Measurements from ENCODE around the gene CENPF.

The CENPF gene

DNA sequence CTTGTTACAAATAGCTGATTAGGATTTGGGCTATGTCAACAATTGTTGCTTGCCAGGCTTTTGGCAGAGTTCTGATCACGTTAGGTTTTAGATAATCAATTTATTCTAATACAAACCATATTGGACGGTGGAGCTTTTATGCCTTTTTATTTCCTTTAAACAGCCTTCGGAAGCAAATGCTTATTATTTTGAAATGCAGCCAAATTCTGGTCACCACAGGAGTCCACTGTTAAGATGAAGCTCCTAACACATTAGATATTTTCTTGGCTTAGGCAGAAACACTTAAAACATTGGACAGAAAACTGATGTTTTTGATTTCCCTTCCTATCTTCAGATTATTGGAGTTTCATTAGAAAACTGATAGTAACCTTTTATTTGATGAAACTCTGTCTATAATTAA is 82.9 kb downstream of the CENPF start:
- DNase-seq (ENCODE audit: low read depth, low spot score): peak; percentile 60
- TF ChIP-seq, protein P1, sequence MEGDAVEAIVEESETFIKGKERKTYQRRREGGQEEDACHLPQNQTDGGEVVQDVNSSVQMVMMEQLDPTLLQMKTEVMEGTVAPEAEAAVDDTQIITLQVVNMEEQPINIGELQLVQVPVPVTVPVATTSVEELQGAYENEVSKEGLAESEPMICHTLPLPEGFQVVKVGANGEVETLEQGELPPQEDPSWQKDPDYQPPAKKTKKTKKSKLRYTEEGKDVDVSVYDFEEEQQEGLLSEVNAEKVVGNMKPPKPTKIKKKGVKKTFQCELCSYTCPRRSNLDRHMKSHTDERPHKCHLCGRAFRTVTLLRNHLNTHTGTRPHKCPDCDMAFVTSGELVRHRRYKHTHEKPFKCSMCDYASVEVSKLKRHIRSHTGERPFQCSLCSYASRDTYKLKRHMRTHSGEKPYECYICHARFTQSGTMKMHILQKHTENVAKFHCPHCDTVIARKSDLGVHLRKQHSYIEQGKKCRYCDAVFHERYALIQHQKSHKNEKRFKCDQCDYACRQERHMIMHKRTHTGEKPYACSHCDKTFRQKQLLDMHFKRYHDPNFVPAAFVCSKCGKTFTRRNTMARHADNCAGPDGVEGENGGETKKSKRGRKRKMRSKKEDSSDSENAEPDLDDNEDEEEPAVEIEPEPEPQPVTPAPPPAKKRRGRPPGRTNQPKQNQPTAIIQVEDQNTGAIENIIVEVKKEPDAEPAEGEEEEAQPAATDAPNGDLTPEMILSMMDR (IDR thresholded peaks at IDR 0.05; ENCODE audit: low read depth, low read length): no peak
- in situ Hi-C loops (cut with HindIII; ENCODE audit: low sequenced_read_pairs): no loop called here
- H3K4me3 ChIP-seq (ENCODE audit: low read depth, low read length): no peak overlapping the region

- H3K4me3 ChIP-seq (ENCODE audit: low read depth, low read length): no peak overlapping the region
- in situ Hi-C loops (cut with HindIII; ENCODE audit: low sequenced_read_pairs): no loop called here
- no peak for DNase-seq (ENCODE audit: low read depth, low spot score)
- TF ChIP-seq, protein P1 (IDR thresholded peaks at IDR 0.05; ENCODE audit: low read depth, low read length): no peak
These were observed 83.5 kb downstream of the CENPF start for GRCh38 chr1:214686497-214686896.

GRCh38 chr1:214688891-214689290 is 85.9 kb downstream of the CENPF start:
- no peak for DNase-seq (ENCODE audit: low read depth, low spot score)
- no peak overlapping the region for H3K4me3 ChIP-seq (ENCODE audit: low read depth, low read length)
- in situ Hi-C loops (cut with HindIII; ENCODE audit: low sequenced_read_pairs): no loop called here
- TF ChIP-seq, protein P1 (IDR thresholded peaks at IDR 0.05; ENCODE audit: low read depth, low read length): no peak

DNA sequence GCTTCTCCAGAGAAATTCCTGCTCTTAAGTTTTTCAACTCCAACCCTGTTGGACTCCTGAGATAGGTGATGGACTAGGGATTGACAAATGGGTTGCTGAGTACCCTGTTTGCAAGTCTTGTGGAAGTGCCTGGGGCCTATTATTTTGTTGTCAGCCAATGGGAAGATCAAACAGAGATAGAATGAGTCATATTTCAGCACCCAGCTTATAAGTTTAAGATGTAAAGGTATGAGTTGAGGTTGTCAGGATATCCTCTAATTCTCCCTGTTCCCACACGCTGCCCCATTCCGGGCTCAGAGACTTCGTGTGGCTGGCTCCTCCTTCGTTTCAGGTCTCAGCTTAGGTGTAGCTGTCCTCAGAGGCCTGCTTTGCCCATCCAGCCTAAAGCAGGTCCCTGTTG is 91.8 kb downstream of the CENPF start:
- in situ Hi-C loops (cut with HindIII; ENCODE audit: low sequenced_read_pairs): no loop called here
- TF ChIP-seq, protein P1 (IDR thresholded peaks at IDR 0.05; ENCODE audit: low read depth, low read length): no peak

DNA sequence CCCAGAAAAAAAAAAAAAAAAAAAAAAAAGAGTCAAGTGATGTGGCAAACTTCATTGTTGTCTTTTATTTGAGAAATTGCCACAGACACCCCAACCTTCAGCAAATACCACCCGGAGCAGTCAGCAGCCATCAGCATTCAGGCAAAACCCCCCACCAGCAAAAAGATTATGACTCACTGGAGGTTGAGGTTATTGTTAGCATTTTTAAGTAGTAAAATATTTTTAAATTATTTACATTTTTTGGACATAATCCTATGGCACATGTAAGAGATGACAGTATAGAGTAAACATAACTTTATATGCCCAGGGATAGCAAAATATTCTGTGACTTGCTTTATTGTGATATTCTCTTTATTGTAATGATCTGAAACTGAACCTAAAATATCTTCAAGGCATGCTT is 95.6 kb downstream of the CENPF start:
- H3K4me3 ChIP-seq (ENCODE audit: low read depth, low read length): no peak overlapping the region
- DNase-seq (ENCODE audit: low read depth, low spot score): no peak
- TF ChIP-seq, protein P1 (IDR thresholded peaks at IDR 0.05; ENCODE audit: low read depth, low read length): no peak
- in situ Hi-C loops (cut with HindIII; ENCODE audit: low sequenced_read_pairs): no loop called here

More for the DNA sequence above, 91.8 kb downstream of the CENPF start:
- DNase-seq (ENCODE audit: low read depth, low spot score): no peak
- no peak overlapping the region for H3K4me3 ChIP-seq (ENCODE audit: low read depth, low read length)

DNA sequence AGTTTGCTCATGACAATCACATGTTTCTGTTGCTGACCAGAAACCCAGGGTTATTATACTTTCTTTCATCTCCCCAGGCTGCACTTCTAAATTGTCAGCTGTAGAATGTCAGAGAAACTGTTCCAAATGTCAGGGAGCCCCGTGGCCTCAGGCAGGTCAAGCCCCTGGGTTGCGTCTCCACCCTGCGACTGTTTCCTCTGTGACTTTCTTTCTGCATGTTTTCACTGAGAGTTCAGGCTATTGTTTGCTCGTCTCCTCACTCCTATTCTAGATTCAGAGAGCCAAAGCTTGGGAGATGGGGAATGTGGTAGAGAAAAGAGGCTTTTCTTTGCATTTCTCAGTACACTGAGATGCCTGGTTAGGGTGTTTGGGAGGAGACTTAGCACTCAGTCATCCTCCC is 97.4 kb downstream of the CENPF start:
- TF ChIP-seq, protein P1 (IDR thresholded peaks at IDR 0.05; ENCODE audit: low read depth, low read length): no peak
- in situ Hi-C loops (cut with HindIII; ENCODE audit: low sequenced_read_pairs): no loop called here
- no peak for DNase-seq (ENCODE audit: low read depth, low spot score)
- no peak overlapping the region for H3K4me3 ChIP-seq (ENCODE audit: low read depth, low read length)

- TF ChIP-seq, protein P1 (IDR thresholded peaks at IDR 0.05; ENCODE audit: low read depth, low read length): no peak
- H3K4me3 ChIP-seq (ENCODE audit: low read depth, low read length): no peak overlapping the region
- no peak for DNase-seq (ENCODE audit: low read depth, low spot score)
- in situ Hi-C loops (cut with HindIII; ENCODE audit: low sequenced_read_pairs): no loop called here
These were observed 99.6 kb downstream of the CENPF start for GRCh38 chr1:214702556-214702955.
